Measurements from ENCODE around the gene FOXRED2.

- TF ChIP-seq CTCF (IDR thresholded peaks at IDR 0.05; ENCODE audit: control extremely low read depth in 1 of 3, insufficient read depth in 1 of 3, low read depth in 1 of 3, low read length in 3 of 3) (no peak), POLR2A (IDR thresholded peaks at IDR 0.05; ENCODE audit: control extremely low read depth in 1 of 2, low read depth in 2 of 2, low read length in 2 of 2) (no peak), RFX5 (IDR thresholded peaks at IDR 0.05; ENCODE audit: borderline replicate concordance, low read depth, low read length) (no peak)
Measured at GRCh38 chr22:36505998-36506635, 723 bp downstream of the FOXRED2 start.
